Activated naive CD4-positive, alpha-beta T cell treated with Interleukin-2 at 50 U/mL for 16 hours (primary cell): ENCODE results near the gene PXDN.
"Not testable (repeated sequence)": the region's sequence is repeated elsewhere in the genome, so short reads cannot be mapped to it uniquely, and the experiment has no call there.

Experiments used
- DNase-seq: peaks from one replicate; pipeline ENCODE4 v3.0.0-alpha.2; 2020

Gene PXDN

GRCh38 chr2:1625281-1626001 lies 118.9 kb downstream of the PXDN start:
- DNase-seq = no peak

DNA sequence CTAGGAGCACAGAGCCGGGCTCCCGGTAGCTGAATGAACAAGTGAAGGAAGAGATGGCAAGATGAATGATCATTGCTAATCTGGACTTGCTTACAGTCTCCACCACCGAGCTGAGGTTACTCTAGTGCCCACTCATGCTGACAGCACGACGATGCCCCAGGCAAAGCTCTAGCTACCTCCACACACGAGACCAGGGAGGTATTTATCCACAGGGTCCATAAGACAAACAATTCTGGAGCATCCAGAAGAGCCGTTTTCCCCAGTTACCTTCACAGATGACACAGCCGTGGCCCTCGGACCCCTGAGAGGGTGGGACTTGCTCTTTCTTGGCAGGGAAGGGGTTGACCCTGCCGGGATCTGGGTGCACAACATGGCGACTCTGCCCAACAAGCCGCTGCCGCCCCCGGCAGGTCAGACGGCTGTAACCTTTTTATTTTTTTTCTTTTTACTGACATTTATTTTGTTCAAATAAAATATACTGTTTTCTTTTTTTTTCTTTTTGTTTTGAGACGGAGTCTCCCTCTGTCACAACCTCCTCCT lies 120.3 kb downstream of the PXDN start:
- no peak for DNase-seq

DNA sequence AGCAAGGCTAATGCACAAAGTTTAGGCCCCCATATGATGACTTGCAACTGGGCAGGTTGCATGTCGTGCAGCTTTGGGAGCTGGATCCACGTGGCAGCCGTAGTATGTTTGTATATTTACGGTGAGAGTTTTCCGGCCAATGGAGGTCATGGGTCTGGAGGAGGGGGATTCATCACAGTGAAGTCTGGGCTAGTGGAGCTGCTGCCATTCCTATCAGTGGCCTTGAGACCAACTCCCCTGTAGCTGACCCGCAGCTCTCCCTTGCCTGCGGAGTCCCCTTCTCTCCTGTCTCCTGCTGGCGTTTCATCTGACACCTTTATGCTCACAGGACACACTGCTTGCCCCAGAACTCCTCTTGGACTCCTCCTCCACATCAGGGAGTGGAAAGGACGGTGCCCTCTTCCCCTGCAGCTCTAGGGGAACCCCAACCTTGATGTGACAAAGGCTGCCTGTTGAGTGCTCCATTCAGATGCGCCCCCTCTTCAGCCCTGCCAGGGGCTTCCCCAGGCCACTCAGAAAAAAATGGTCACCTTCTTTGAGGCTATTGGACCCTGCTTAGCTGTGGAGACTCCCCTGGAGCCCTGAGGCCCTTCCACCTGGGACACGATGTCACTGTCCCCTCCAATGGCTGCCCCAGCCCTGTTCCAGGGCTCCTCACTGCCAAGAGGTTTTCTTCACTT lies 121.7 kb downstream of the PXDN start:
- DNase-seq = no peak

GRCh38 chr2:1621976-1622375 lies 122.3 kb downstream of the PXDN start:
- not testable (repeated sequence) for DNase-seq

DNA sequence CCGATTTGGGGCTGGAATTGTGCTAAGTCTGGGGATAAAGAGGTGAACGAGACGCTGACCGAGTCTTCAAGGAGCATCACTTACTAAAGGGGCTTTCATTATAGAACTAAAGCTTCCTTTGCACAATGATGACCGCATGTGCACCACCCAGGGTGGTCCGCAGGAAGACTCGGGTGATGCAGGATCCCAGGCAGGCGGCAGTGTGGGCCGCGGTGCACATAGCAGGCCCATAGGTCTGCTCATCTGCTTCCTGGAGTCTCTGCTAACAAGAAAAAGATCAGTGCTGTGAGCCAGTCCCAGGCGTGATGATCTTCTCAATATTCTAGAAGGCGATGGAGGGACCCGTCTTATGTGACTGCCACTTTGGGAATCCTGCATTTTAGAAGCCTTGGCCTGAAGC lies 122.8 kb downstream of the PXDN start:
- no peak for DNase-seq

DNA sequence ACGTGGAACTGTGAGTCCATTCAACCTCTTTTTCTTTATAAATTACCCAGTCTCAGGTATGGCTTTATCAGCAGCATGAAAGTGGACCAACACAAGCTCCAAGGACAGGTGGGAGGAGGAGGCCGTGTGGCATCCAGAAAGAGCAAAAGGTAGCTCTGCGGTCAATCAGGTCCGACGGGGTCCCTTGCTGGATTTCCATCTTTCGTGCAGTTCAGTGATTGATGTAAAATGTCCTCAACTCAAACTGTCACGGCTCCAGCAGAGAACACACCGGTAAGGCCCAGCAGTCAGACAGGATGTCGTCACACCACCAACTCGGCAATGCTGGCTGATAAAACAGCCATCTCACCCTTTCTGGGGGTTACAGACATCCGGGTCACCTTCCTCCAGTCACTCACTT lies 123.3 kb downstream of the PXDN start:
- DNase-seq = no peak

DNA sequence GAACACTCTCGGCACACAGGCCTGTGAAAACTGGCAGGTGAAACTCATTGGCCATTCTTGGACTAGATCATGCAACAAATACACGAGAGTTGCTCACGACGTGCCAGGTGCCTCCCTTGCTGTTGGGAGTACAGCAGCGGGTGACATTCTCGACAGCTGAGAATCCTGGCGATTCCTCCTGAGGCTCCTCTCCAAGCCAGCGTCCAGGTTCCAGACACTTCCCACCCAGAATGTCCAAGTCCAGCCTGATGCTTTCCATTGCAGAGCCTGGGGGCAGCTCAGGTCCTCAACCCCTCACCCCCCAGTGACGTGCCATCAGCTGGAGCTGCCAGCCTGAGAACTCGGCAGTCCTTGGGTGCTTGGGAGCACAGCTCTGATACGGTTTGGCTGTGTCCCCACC lies 124.2 kb downstream of the PXDN start:
- no peak for DNase-seq

- DNase-seq = no peak
These were observed 124.8 kb downstream of the PXDN start for GRCh38 chr2:1619556-1619955.

- DNase-seq = no peak
These were observed 125.3 kb downstream of the PXDN start for GRCh38 chr2:1618974-1619373.

GRCh38 chr2:1618191-1618961 lies 125.9 kb downstream of the PXDN start:
- DNase-seq = no peak

- no peak for DNase-seq
These were observed 126.8 kb downstream of the PXDN start for GRCh38 chr2:1617425-1618021.

DNA sequence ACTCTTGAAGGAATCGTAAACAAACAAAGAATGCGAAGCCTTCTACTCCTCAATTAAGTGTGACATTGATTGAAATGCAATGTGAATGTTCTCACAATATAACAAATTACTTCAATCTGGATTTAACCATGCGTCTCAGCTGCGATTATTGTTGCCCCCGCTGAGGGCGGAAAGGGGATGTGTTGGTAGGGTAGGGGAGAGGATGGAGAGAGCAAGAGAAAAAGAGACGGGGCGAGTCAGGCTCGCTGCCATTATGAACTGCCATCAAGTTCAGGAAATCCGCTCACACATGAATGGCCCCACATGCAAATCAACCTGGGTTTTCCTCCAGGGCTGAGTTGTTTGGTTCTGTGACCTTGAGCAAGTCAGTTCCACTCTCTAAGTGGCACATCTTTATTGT lies 129.8 kb downstream of the PXDN start:
- DNase-seq = no peak

GRCh38 chr2:1613731-1614354 lies 130.5 kb downstream of the PXDN start:
- no peak for DNase-seq

DNA sequence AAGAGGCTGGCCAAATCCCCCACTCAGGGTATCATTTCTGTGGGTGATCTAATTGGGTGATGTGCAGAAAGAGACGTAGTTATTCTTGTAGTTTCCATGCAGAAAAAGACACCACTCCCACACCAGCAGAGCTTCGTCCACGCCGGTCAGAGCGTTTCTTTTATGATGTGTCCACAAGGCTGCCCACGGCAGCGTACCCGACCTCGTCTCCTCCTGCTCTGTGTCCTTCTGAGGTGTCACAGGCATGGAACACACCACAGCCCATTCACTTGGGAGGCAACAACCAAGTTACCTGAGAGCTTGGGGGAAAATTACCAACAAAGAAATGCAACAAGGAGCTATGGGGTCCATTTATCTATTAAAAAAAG lies 131.3 kb downstream of the PXDN start:
- DNase-seq = no peak

DNA sequence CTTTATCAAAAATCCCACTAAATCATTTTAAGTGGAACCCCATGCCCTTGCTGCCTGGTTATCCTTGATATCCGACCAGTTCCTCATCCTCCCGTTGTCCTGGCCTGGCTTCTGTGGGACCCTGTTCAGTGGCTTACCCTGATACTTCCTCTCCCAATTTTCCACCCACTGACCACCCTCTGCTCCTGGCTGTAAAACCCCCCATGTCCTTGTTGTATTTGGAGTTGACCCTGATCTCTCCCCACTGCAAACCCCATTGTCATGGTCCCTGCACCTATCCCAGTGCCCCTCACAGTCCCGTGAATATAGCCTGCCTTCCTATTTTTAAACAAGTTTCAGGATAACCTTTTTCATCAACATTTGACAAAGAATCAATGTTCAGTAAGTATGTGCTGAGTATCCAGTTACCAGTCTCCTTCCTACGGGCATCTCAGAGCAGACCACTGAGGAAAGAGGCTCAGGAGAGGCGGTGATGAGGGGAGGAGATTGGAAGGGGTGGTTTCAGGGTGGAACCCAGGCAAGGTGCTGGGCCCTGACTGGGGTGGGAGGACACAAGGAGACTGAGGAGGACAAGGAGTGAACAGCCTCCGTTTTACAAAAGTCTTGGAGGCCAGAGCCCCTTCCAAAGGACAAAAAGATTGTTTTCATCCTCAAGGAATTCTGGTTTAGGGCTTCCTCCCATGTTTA lies 131.8 kb downstream of the PXDN start:
- no peak for DNase-seq

GRCh38 chr2:1611886-1612285 lies 132.4 kb downstream of the PXDN start:
- no peak for DNase-seq

DNA sequence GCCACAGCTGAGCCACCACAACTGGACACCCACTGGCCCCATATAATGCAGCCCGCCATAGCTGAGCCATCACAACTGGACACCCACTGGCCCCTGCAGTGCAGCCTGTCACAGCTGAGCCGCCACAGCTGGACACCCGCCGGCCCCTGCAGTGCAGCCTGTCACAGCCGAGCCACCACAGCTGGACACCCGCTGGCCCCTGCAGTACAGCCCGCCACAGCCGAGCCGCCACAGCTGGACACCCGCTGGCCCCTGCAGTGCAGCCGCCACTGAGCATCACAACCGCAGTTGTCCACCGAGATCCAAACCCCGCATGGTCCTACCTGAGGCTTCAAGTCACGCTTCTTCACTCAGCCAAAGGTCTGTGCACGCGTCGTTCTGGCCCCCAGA lies 134.2 kb downstream of the PXDN start:
- no peak for DNase-seq

DNA sequence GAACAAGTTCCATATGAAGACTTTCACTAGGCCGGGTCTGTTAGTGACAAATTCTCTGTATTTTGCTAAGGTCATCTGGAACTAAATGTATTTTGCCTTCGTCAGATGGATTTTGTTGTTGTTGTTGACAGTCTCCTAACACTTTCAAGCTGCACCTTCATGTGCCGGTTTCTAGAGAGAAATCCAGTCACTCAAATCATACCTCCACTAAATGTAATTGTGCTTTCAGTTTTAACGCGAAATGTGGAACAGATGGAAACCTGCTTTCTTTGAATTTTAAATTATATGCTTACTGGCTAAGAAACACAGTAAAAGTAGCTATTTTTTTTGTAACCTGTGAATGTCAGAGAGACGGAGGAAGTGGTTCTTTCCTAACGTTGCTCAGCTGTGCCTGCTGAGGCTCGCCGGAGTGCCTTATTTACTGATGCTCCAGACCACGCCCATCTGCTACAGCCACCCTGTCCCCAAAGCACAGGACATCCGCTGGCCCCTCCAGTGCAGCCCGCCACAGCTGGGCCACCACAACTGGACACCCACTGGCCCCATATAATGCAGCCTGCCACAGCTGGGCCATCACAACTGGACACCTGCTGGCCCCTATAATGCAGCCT lies 134.7 kb downstream of the PXDN start:
- no peak for DNase-seq

DNA sequence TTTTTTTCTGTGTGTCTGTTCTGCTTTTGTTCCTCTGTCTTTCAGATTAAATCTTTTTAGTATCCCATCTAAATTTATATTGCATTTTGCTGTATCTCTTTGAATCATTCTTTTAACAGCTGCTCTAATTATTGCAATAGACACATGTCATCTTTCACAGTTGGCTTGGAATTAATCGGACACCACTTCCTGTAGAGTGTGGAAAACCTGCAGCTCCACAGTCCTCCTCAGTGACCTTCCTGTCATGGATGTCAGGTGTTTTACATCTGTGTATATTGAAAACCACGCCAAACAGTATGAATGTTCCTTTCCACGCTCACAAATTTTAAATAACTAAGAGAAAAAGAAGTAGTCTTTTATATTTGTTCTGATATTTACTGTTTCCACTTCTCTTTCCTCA lies 135.3 kb downstream of the PXDN start:
- no peak for DNase-seq

GRCh38 chr2:1607971-1608688 lies 136.2 kb downstream of the PXDN start:
- no peak for DNase-seq

DNA sequence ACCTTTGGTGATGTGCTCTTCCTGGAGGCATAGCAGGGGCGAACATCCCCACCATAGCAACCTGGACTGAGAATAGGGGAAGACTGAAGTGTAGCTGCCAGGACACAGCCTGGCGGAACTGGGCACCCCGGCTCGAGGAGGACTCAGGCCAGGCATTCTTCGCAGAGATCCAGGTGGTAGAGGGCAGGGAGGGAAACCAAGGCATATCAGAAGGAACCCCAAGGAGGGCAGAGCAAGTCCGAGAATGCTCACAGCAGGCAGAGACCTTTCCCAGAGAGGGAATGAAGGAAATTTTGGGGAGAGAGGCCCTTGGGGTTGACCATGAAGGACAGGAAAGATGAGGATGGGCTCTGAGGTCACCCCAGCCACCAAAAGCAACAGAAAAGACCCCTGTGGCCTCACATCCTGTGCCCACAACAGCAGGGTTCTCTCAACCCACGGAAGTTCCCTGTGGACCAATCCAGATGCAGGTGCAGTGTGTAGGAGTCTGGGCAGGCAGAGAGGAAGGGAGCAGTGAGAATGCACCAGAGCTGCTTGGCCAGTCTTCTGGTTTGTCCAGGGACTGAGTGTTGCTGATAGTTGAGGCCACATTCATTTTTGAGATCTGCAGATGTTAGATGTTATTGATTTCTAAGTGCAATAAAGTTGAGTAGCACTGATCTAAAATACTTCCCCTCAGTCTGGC lies 136.9 kb downstream of the PXDN start:
- no peak for DNase-seq
